Measurements from ENCODE around the gene KDM5B. TPM values are rescaled to one million over a fixed set of nuclear protein-coding genes. Genes with fewer than 3 reads are reported as not detected.

KDM5B gene
- total RNA-seq, 1 experiment from 2014 or later = 44.6 TPM

- TF ChIP-seq REST (IDR thresholded peaks at IDR 0.05; ENCODE audit: low read depth) = no peak
- no peak for TF ChIP-seq CBX3 (IDR thresholded peaks at IDR 0.05; ENCODE audit: low read depth)
- no peak for TF ChIP-seq YY1 (IDR thresholded peaks at IDR 0.05; ENCODE audit: extremely low read depth, insufficient replicate concordance, low read depth, low read length)
Measured at GRCh38 chr1:202733251-202733650, 75.0 kb downstream of the KDM5B start (continued).

- BruUV-seq (replicated peaks) = no TSS peak
- intact Hi-C loops (cut with micrococcal nuclease) = no loop called here
Measured at GRCh38 chr1:202728951-202729350, 79.3 kb downstream of the KDM5B start.

More at GRCh38 chr1:202728951-202729350, 79.3 kb downstream of the KDM5B start:
- no peak overlapping the region for H3K27ac ChIP-seq (ENCODE audit: low read depth, low read length)
- no peak overlapping the region for H3K4me3 ChIP-seq (replicated peaks in 1 of 2; ENCODE audit: low read depth in 1 of 2, low read length in 2 of 2)
- no peaks in the 10 kb centered on the region for H3K9me3 ChIP-seq (ENCODE audit: control insufficient read depth in 1 of 2, insufficient read depth in 1 of 2, low read depth in 1 of 2, low read length in 2 of 2)
- no peaks in the 10 kb centered on the region for H3K4me1 ChIP-seq (ENCODE audit: control insufficient read depth in 1 of 2, insufficient read depth in 2 of 2, low read length in 2 of 2)
- no peaks in the 10 kb centered on the region for H3K79me2 ChIP-seq (ENCODE audit: insufficient read depth, low read length)
- H3K27me3 ChIP-seq (ENCODE audit: insufficient read depth, low read length) = no peaks in the 10 kb centered on the region
- RAD21 ChIA-PET (ENCODE audit: low non-redundant PET in 1 of 2, low total read pairs in 2 of 2, uncharacterized antibody in 2 of 2, unreplicated experiment in 2 of 2) = no interaction called here
- no peak for DNase-seq (ENCODE audit: low read depth, low spot score)
- no peak overlapping the region for H2AFZ ChIP-seq (ENCODE audit: low read depth, low read length, poor library complexity, severe bottlenecking)
- H3K9me2 ChIP-seq (ENCODE audit: insufficient read depth) = no peaks in the 10 kb centered on the region
- H3K9ac ChIP-seq (ENCODE audit: low read length) = no peak overlapping the region
- ATAC-seq = no peak
- CTCF ChIA-PET = interaction anchor here (2.1 kb wide), 1 partner anchor 9 kb away, joined by 9 read pairs; no protein-coding TSS in a partner anchor
- no peak overlapping the region for H3K4me2 ChIP-seq (ENCODE audit: low read length)
- no peak for TF ChIP-seq SP1 (IDR thresholded peaks at IDR 0.05; ENCODE audit: low read depth)
- POLR2A ChIA-PET = interaction anchor here (1.0 kb wide), 1 partner anchor 9 kb away, joined by 3 read pairs; no protein-coding TSS in a partner anchor
- H3K36me3 ChIP-seq (ENCODE audit: control insufficient read depth in 1 of 2, insufficient read depth in 2 of 2, low read length in 2 of 2) = peaks cover 8 to 38% of the 10 kb centered on the region in 2 experiments; a peak in 3 of 4 replicates
- no peaks in the 10 kb centered on the region for H4K20me1 ChIP-seq (ENCODE audit: insufficient read depth)

Measured in HCT116 (cell line).